Spleen (tissue), 11 donors: Measurements from ENCODE around the gene TLR6. TPM values are rescaled to one million over a fixed set of nuclear protein-coding genes. Genes with fewer than 3 reads are reported as not detected.

ENCODE experiments used
- DNase-seq: peaks from one replicate; pipeline ENCODE4 v3.0.0-alpha.2; 2020
- H3K27ac ChIP-seq, 8 donors: fragments of 200-600 bp; sonication (generic) in 7 of 8; 1 replicate in 4 of 8; 2 replicates in 4 of 8; pipeline versions ENCODE4 v1.5.0 to v1.8.0; 2016 to 2021; ENCODE audit warnings: inconsistent platforms in 4 of 8, mild to moderate bottlenecking in 4 of 8, moderate library complexity in 1 of 8
- H3K27me3 ChIP-seq, 7 donors: fragments of 200-600 bp; sonication (generic) in 6 of 7; replicated peaks in 1 of 7; 1 replicate in 4 of 7; 2 replicates in 3 of 7; pipeline versions ENCODE4 v1.5.0 to v1.8.0; 2016 to 2021; ENCODE audit warnings: inconsistent platforms in 3 of 7, mild to moderate bottlenecking in 1 of 7
- H3K36me3 ChIP-seq, 6 donors: fragments of 200-600 bp; sonication (generic) in 5 of 6; 1 replicate in 4 of 6; 2 replicates in 2 of 6; pipeline versions ENCODE4 v1.5.0 to v1.8.0; 2016 to 2021; ENCODE audit warnings: inconsistent platforms in 2 of 6
- H3K4me1 ChIP-seq, 6 donors: fragments of 200-600 bp; sonication (generic) in 5 of 6; 1 replicate in 3 of 6; 2 replicates in 3 of 6; pipeline versions ENCODE4 v1.5.0 to v1.8.0; 2016 to 2021; ENCODE audit warnings: inconsistent platforms in 3 of 6
- H3K4me3 ChIP-seq, 8 donors: fragments of 200-600 bp; sonication (generic) in 7 of 8; 1 replicate in 4 of 8; 2 replicates in 4 of 8; pipeline versions ENCODE4 v1.5.0 to v1.8.0; 2016 to 2021; ENCODE audit warnings: inconsistent platforms in 4 of 8, mild to moderate bottlenecking in 4 of 8, moderate library complexity in 2 of 8
- H3K9me3 ChIP-seq, 8 donors: fragments of 200-600 bp; sonication (generic) in 7 of 8; 1 replicate in 4 of 8; 2 replicates in 4 of 8; pipeline versions ENCODE4 v1.5.0 to v1.8.0; 2016 to 2021; ENCODE audit warnings: inconsistent platforms in 4 of 8
- POLR2A ChIP-seq, 3 donors: fragments of 450-650 bp; IDR thresholded peaks; one replicate each; pipeline ENCODE4 v1.5.1; 2017; ENCODE audit warnings: antibody characterized with exemption in 3 of 3, mild to moderate bottlenecking in 1 of 3
- POLR2AphosphoS5 ChIP-seq, 3 donors: sonication (generic); formaldehyde crosslinking; IDR thresholded peaks; one replicate each; pipeline ENCODE4 v1.5.1; 2017; ENCODE audit warnings: antibody characterized with exemption in 3 of 3
- WGBS, 5 donors: extraction: QIAGEN DNeasy Blood & Tissue Kit in 3 of 5; methylation state at CpG; one replicate each; pipeline versions ENCODE4 v1.1.5 to v1.1.7; 2013 to 2018; 5-methylcytosine and 5-hydroxymethylcytosine counted together
- intact Hi-C: fragments of 100-400 bp; cut with DNase I; formaldehyde crosslinking; loops from one replicate; pipeline ENCODE4 v1.15.0; 2023; ENCODE audit warnings: low total_unique reads
- polyA plus RNA-seq, 3 donors: library from polyadenylated mRNA; stranded (reverse); fragments of 200-250 nt; gene quantifications; one replicate each; pipeline ENCODE4 v1.2.1, GENCODE V29; 2013
- total RNA-seq, 7 donors: library from RNA; depleted of rRNA in 3 of 7; stranded (reverse); fragments of >200 nt in 3 of 7; fragmentation: NEBNext Ultra II Directional in 4 of 7; extraction: Animal tissue kit (Norgen Biotek cat#: 25700) in 4 of 7; gene quantifications; one replicate each; pipeline versions ENCODE4 v1.1.0 to v1.2.1, GENCODE V29; 2016 to 2021
- TF ChIP-seq, protein P1 (sequence below), 11 experiments: fragments of 200-600 bp in 7 of 11; fragments of 450-650 bp in 4 of 11; sonication (generic) in 4 of 11; IDR thresholded peaks in 8 of 11; conservative IDR thresholded peaks in 3 of 11; 1 replicate in 7 of 11; 2 replicates in 4 of 11; pipeline versions ENCODE4 v1.4.0 to v1.8.0; 2016 to 2021; ENCODE audit warnings: antibody characterized with exemption in 11 of 11, inconsistent platforms in 4 of 11, mild to moderate bottlenecking in 1 of 11
- donor health status: healthy with polysubstance abuse.
- donor health status: DM: no; HTN: no; CAD: no; lungs with moderate emphysema.
- donor health status: DM: no; HTN: no; CAD: no.
- donor health status: Bipolar disorder and iron deficiency.
- donor health status: healthy.
- donor health status: DM: no; HTN: no; CAD: no.
- donor health status: DM: yes; HTN: yes; CAD: no.

TLR6 gene
- total and polyA plus RNA-seq, 10 donors, result 5.5 to 55.1 (median 31.7) TPM

DNA sequence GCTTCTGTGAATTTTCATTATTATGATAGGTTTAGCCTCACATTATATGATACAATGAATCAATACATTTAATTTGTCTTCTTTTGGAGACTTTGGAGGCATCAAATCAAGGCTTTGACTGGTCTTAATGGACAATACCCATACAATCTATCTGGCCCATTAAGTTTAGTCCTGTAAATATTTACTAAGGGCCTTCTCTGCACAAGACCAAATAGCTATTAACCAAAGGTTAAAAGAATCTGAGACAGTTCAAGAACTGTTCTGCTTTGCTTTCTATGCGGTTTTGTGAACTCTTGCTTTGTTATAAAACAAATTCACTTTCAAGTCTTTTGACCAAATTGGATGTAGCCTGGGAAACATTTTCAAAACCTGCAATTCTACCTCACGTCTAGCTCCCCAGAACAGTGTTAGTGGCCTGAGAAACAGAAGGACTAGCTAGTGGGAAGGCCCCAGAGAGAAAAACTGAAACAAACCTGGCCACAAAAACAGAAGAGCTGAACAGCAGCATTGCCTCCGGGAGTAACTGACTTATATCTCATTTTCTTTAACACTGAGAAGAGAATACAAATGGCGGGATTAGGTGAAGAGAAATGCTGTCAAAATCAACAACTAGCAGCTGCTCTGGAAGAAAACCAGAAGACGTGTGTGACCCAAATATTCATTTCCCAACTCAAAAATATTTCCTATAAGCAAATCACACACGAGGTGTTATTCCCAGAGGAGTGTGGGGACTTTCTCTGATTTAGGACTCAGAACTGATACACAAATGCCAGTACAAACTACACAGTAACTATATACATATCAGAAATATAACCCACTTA, 52.6 kb downstream of the TLR6 start:
- Histone ChIP-seq H3K9me3 (peaks cover 0 to 42% (median 33%) of the 10 kb centered on the region in 8 donors), H3K27ac (peak overlapping the region; percentile 76 to 95 (median 90)), H3K4me1 (peaks cover 8 to 66% (median 35%) of the 10 kb centered on the region in 6 donors), H3K4me3 (peak overlapping the region; percentile 32 to 69 (median 42)), H3K36me3 (peaks cover 9 to 44% (median 33%) of the 10 kb centered on the region in 6 donors), H3K27me3 (no peaks in the 10 kb centered on the region)
- intact Hi-C loops, result no loop called here
- WGBS, 5 donors, result 14 to 24% (median 24%) methylated on average over 6 of the region's 6 CpGs
- TF ChIP-seq, protein P1, sequence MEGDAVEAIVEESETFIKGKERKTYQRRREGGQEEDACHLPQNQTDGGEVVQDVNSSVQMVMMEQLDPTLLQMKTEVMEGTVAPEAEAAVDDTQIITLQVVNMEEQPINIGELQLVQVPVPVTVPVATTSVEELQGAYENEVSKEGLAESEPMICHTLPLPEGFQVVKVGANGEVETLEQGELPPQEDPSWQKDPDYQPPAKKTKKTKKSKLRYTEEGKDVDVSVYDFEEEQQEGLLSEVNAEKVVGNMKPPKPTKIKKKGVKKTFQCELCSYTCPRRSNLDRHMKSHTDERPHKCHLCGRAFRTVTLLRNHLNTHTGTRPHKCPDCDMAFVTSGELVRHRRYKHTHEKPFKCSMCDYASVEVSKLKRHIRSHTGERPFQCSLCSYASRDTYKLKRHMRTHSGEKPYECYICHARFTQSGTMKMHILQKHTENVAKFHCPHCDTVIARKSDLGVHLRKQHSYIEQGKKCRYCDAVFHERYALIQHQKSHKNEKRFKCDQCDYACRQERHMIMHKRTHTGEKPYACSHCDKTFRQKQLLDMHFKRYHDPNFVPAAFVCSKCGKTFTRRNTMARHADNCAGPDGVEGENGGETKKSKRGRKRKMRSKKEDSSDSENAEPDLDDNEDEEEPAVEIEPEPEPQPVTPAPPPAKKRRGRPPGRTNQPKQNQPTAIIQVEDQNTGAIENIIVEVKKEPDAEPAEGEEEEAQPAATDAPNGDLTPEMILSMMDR (IDR thresholded peaks at IDR 0.05 in 8 of 11, conservative IDR thresholded peaks at IDR 0.05 in 3 of 11), result no peak
- TF ChIP-seq POLR2AphosphoS5 (IDR thresholded peaks at IDR 0.05), result no peak
- no peak for TF ChIP-seq POLR2A (IDR thresholded peaks at IDR 0.05)
- DNase-seq, result no peak

DNA sequence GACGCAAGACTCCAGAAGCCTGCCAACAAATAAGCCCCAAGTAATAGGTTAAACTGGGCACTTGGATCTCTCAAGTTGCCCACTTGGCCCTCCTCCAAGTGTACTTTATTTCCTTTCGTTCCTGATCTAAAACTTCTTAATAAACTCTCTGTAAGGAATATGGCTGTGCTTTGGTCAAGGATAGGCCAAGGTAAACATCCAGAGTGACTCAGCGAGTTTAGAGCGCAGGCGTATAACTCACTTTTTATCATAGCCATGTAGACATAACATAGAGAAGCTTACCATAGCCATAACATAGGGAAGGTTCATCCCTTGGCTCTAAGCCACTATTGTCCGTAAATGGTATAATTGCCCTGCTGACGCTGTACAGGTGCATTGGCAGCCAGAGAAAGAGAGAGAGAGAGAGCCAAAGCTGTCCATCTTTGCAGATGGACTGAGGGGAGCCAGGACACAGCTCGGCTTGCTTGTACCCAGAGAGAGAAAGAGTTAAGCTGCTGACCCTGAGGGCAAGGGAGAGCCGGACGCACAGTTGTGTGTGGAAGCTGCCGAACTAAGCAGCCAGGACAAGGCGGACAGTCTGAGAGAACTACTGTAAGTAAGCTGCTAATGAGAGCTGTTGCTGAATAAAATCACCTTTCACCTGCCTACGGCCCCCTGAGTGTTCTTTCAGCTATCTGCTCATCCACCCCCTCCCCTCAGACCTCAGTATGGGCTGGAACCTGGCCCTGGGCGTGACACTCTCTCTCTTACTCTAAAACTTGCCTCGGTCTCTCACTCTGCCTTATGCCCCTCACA, 53.9 kb downstream of the TLR6 start:
- Histone ChIP-seq H3K9me3 (peaks cover 3 to 55% (median 45%) of the 10 kb centered on the region in 8 donors), H3K36me3 (peaks cover 9 to 57% (median 46%) of the 10 kb centered on the region in 6 donors), H3K27ac (peak overlapping the region in 6 of 8 donors; percentile 85 to 95 (median 92)), H3K4me1 (peaks cover 8 to 66% (median 35%) of the 10 kb centered on the region in 6 donors), H3K4me3 (peak overlapping the region in 7 of 8 donors; percentile 32 to 69 (median 43)), H3K27me3 (no peaks in the 10 kb centered on the region)
- intact Hi-C loops, result no loop called here
- TF ChIP-seq, protein P1 (IDR thresholded peaks at IDR 0.05 in 8 of 11, conservative IDR thresholded peaks at IDR 0.05 in 3 of 11), result no peak
- TF ChIP-seq POLR2A (IDR thresholded peaks at IDR 0.05) (no peak), POLR2AphosphoS5 (IDR thresholded peaks at IDR 0.05) (no peak)
- 80 to 96% (median 93%) methylated on average over 15 of the region's 15 CpGs for WGBS, 5 donors
- no peak for DNase-seq

DNA sequence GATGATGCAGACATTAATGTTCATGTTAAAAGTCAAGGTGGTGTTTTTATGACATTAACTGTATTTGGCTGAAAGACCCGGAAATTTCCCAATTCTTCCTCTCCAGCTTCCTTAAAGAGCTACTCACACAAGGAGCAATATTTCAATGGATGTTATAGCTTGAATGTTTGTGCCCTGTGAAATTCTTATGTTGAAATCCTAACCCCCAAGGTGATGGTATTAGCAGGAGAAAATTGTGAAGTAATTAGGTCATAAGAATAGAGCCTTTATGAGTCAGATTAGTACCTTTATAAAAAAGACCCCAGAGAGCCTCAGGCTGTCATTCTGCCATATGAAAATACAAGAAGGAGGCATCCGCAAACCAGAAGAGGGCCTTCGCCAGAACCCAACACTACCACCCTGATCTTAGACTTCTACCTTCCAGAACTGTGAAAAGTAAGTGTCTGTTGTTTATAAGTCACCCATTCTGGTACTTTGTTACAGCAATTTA, 55.6 kb downstream of the TLR6 start:
- Histone ChIP-seq H3K27ac (peak overlapping the region in 7 of 8 donors; percentile 2 to 95 (median 91)), H3K4me1 (peaks cover 7 to 57% (median 30%) of the 10 kb centered on the region in 6 donors), H3K36me3 (peaks cover 9 to 75% (median 51%) of the 10 kb centered on the region in 6 donors), H3K4me3 (peak overlapping the region in 4 of 8 donors; percentile 40 to 69 (median 42)), H3K9me3 (peaks cover 3 to 73% (median 61%) of the 10 kb centered on the region in 8 donors), H3K27me3 (no peaks in the 10 kb centered on the region)
- TF ChIP-seq POLR2AphosphoS5 (IDR thresholded peaks at IDR 0.05) (no peak), POLR2A (IDR thresholded peaks at IDR 0.05) (no peak)
- TF ChIP-seq, protein P1 (IDR thresholded peaks at IDR 0.05 in 8 of 11, conservative IDR thresholded peaks at IDR 0.05 in 3 of 11), result no peak
- intact Hi-C loops, result no loop called here
- WGBS, 5 donors, result 72 to 91% (median 84%) methylated on average over 3 of the region's 3 CpGs
- no peak for DNase-seq
